Smooth muscle cell of trachea (primary cell): ENCODE results near the gene SYNGR4. TPM values are rescaled to one million over a fixed set of nuclear protein-coding genes. Genes with fewer than 3 reads are reported as not detected.

Experiments
- total RNA-seq: library from RNA; depleted of rRNA; stranded (reverse); fragments of >200 nt; gene quantifications from 2 replicates; pipeline ENCODE4 v1.2.1, GENCODE V29; 2014

SYNGR4 gene
- total RNA-seq: not detected in 2 replicates

GRCh38 chr19:48363810-48364597, at the start of gene SYNGR4, which contains the start of gene TMEM143:
SYNGR4 (plus strand) TSS chr19:48364367; CDS start chr19:48365843, 1,476 bp downstream.
TMEM143 (minus strand) TSS chr19:48363940; CDS start chr19:48363920, 20 bp downstream.

GRCh38 chr19:48325265-48325910, 38.8 kb upstream of the SYNGR4 start, which contains the start of gene EMP3:
EMP3 (plus strand) TSS chr19:48325552; CDS start chr19:48326845, 1,293 bp downstream.

GRCh38 chr19:48391100-48392005, 27.2 kb downstream of the SYNGR4 start, which contains the start of gene KDELR1:
KDELR1 (minus strand) TSS chr19:48391551; CDS start chr19:48391358, 193 bp downstream.

GRCh38 chr19:48393559-48394330, 29.6 kb downstream of the SYNGR4 start, which contains the start of gene GRIN2D:
GRIN2D (plus strand) TSS chr19:48393668; CDS start chr19:48398393, 4,725 bp downstream.

Other genes with a start within 250 kb of the SYNGR4 start
- 16.2 and 45.7 TPM in 2 replicates for gene LIG1, start 194.0 kb upstream of the SYNGR4 start, total RNA-seq
- gene ZSWIM9, start 193.7 kb upstream of the SYNGR4 start, total RNA-seq: 4.9 and 6.0 TPM in 2 replicates
- 12.9 and 20.4 TPM in 2 replicates for gene CARD8, start 108.5 kb upstream of the SYNGR4 start, total RNA-seq
- gene ZNF114, start 94.3 kb upstream of the SYNGR4 start, total RNA-seq: 0.17 TPM in 1 of 2 replicates, not detected in the other
- 186 and 254 TPM in 2 replicates for gene EMP3, start 38.8 kb upstream of the SYNGR4 start, total RNA-seq
- 4.1 and 7.9 TPM in 2 replicates for gene TMEM143, start 427 bp upstream of the SYNGR4 start, total RNA-seq
- gene KDELR1, start 27.2 kb downstream of the SYNGR4 start, total RNA-seq: 66.0 and 96.4 TPM in 2 replicates
- gene GRIN2D, start 29.3 kb downstream of the SYNGR4 start, total RNA-seq: 0.33 and 0.58 TPM in 2 replicates
- 28.5 and 30.8 TPM in 2 replicates for gene GRWD1, start 81.6 kb downstream of the SYNGR4 start, total RNA-seq
- 0.29 and 1.2 TPM in 2 replicates for gene KCNJ14, start 91.2 kb downstream of the SYNGR4 start, total RNA-seq
- gene CYTH2, start 105.0 kb downstream of the SYNGR4 start, total RNA-seq: 22.7 and 32.6 TPM in 2 replicates
- gene LMTK3, start 147.5 kb downstream of the SYNGR4 start, total RNA-seq: 0.15 and 0.50 TPM in 2 replicates
- not detected in 2 replicates for gene SULT2B1, start 187.8 kb downstream of the SYNGR4 start, total RNA-seq
- not detected in 2 replicates for gene SPACA4, start 242.4 kb downstream of the SYNGR4 start, total RNA-seq